ENCODE results near the gene ERC1.

DNA sequence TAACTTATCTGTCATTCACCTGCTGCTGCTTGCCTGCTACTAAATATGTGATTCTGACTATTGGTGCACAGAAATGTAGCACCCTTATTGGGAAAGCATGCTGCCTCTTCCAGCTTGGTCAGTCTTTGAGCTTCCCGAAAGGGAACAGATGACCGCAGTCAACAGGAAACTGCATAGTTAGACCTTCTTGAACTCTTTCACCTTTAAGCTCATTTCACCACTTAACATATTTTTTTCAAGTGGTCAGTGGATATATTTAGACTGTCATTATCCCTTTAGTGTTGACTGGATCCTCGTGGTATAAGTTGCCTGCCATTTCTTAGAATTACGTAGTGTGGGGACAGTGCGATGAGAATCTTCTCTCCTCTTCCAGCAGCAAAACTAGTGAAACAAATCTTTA is 378.4 kb downstream of the ERC1 start:
- TF ChIP-seq, protein P1, sequence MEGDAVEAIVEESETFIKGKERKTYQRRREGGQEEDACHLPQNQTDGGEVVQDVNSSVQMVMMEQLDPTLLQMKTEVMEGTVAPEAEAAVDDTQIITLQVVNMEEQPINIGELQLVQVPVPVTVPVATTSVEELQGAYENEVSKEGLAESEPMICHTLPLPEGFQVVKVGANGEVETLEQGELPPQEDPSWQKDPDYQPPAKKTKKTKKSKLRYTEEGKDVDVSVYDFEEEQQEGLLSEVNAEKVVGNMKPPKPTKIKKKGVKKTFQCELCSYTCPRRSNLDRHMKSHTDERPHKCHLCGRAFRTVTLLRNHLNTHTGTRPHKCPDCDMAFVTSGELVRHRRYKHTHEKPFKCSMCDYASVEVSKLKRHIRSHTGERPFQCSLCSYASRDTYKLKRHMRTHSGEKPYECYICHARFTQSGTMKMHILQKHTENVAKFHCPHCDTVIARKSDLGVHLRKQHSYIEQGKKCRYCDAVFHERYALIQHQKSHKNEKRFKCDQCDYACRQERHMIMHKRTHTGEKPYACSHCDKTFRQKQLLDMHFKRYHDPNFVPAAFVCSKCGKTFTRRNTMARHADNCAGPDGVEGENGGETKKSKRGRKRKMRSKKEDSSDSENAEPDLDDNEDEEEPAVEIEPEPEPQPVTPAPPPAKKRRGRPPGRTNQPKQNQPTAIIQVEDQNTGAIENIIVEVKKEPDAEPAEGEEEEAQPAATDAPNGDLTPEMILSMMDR (IDR thresholded peaks at IDR 0.05) = no peak
- no peak for TF ChIP-seq POLR2A (IDR thresholded peaks at IDR 0.05)

Measured in vagina (tissue), 2 donors.